Activated B cell treated with CpG ODN at 0.5 μM for 24 hours (primary cell): ENCODE results near the gene STN1. TPM values are rescaled to one million over a fixed set of nuclear protein-coding genes. Genes with fewer than 3 reads are reported as not detected.

Source experiments
- ATAC-seq: fragments of 200-7000 bp; cut with Tn5 transposase; one replicate; pipeline ENCODE4 v1.10.0; 2021; ENCODE audit warnings: low read depth, mild to moderate bottlenecking, moderate library complexity
- CTCF ChIA-PET: fragments of 350-600 bp; sonication (Branson Sonifier 250); formaldehyde crosslinking; loops from one replicate; lab custom pipeline; 2021; ENCODE audit warnings: antibody characterized with exemption; lab: Charles Lee
- POLR2A ChIA-PET: fragments of 350-600 bp; sonication (Branson Sonifier 250); formaldehyde crosslinking; loops from one replicate; lab custom pipeline; 2021; ENCODE audit warnings: antibody characterized with exemption; lab: Charles Lee
- DNase-seq: peaks from one replicate; pipeline ENCODE4 v3.0.0; 2022
- H3K27ac Mint-ChIP-seq: one replicate; pipeline ENCODE4 v1.8.0; 2020; ENCODE audit warnings: mixed read lengths
- H3K27me3 Mint-ChIP-seq: one replicate; pipeline ENCODE4 v1.8.0; 2021; ENCODE audit warnings: mixed read lengths
- H3K36me3 Mint-ChIP-seq: one replicate; pipeline ENCODE4 v1.8.0; 2021; ENCODE audit warnings: low read depth, mixed read lengths
- H3K4me1 Mint-ChIP-seq: one replicate; pipeline ENCODE4 v1.8.0; 2021; ENCODE audit warnings: mixed read lengths
- H3K4me3 Mint-ChIP-seq: one replicate; pipeline ENCODE4 v1.8.0; 2020; ENCODE audit warnings: mild to moderate bottlenecking, mixed read lengths
- H3K9me3 Mint-ChIP-seq: one replicate; pipeline ENCODE4 v1.8.0; 2020; ENCODE audit warnings: mixed read lengths
- intact Hi-C: fragments of 100-400 bp; cut with micrococcal nuclease; formaldehyde crosslinking; loops from one replicate; pipeline ENCODE4 v1.15.1; 2024
- total RNA-seq: library from RNA; stranded (reverse); gene quantifications from 2 replicates; pipeline ENCODE4 v1.2.3, GENCODE V29; 2022
- TF ChIP-seq, protein P1 (sequence below): fragments of 200-600 bp; IDR thresholded peaks from one replicate; pipeline ENCODE4 v1.8.0; 2022; ENCODE audit warnings: antibody characterized with exemption, mild to moderate bottlenecking

STN1 gene
- total RNA-seq, 1 donor from 2014 or later, result 14.0 TPM

DNA sequence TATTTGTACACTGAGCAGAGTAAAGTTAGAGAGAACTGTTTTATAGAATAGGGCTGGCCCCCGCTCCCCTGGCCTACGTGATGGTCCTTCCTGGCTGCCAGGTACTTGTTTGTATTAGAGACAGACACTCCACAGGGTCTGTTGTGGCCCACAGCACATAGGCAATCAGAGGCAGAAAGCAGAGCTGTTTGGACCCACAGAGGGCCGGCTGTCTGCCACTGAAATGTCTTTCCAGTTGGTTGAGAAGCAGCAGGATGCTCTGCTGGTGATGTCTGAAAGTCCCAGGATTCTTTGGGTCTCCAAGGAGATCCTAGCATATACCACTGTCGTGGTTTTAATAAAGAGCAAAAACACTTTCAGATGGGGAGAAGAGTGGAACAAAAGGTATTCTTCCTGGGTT, 5.2 kb downstream of the STN1 start:
- H3K36me3 Mint-ChIP-seq, result peaks cover 30% of the 10 kb centered on the region
- peaks cover 68% of the 10 kb centered on the region for H3K4me1 Mint-ChIP-seq
- ChIA-PET CTCF (no interaction called here), POLR2A (no interaction called here)
- TF ChIP-seq, protein P1, sequence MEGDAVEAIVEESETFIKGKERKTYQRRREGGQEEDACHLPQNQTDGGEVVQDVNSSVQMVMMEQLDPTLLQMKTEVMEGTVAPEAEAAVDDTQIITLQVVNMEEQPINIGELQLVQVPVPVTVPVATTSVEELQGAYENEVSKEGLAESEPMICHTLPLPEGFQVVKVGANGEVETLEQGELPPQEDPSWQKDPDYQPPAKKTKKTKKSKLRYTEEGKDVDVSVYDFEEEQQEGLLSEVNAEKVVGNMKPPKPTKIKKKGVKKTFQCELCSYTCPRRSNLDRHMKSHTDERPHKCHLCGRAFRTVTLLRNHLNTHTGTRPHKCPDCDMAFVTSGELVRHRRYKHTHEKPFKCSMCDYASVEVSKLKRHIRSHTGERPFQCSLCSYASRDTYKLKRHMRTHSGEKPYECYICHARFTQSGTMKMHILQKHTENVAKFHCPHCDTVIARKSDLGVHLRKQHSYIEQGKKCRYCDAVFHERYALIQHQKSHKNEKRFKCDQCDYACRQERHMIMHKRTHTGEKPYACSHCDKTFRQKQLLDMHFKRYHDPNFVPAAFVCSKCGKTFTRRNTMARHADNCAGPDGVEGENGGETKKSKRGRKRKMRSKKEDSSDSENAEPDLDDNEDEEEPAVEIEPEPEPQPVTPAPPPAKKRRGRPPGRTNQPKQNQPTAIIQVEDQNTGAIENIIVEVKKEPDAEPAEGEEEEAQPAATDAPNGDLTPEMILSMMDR, result no peak
- peak overlapping the region; percentile 27 for H3K27ac Mint-ChIP-seq
- DNase-seq (no peak), ATAC-seq (no peak)
- no peaks in the 10 kb centered on the region for H3K27me3 Mint-ChIP-seq
- H3K4me3 Mint-ChIP-seq, result no peak overlapping the region
- intact Hi-C loops, result no loop called here
- H3K9me3 Mint-ChIP-seq, result no peaks in the 10 kb centered on the region

DNA sequence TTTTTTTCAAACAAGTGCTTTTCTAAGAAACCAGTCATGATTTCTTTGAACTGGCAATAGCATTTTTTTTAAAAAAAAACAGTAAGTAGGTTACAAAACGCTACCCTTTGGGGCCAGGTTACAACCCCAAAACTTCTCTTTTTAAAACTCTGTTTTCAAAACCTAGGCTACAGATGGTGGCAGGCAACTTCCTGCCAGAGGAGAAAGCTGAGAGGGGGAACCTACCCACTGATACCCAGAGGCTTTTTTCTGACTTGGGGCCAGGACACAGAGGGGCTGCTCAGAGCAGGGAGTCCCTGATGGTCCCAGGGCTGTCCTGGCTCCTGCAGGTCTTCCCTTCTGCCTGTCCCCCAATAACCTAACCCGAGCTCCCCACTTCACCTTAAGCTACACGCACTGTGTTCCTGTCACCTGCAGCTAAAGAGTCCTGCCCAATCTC, 6.9 kb downstream of the STN1 start:
- TF ChIP-seq, protein P1, result no peak
- intact Hi-C loops, result no loop called here
- Mint-ChIP-seq H3K4me3 (no peak overlapping the region), H3K27me3 (no peaks in the 10 kb centered on the region), H3K36me3 (peaks cover 24% of the 10 kb centered on the region), H3K9me3 (no peaks in the 10 kb centered on the region), H3K4me1 (peaks cover 53% of the 10 kb centered on the region), H3K27ac (peak overlapping the region; percentile 86)
- CTCF ChIA-PET, result interaction anchor here (0.8 kb wide), 1 partner anchor 21 kb away, joined by 3 read pairs; no protein-coding TSS in a partner anchor
- POLR2A ChIA-PET, result interaction anchor here (0.7 to 1.3 kb wide), 4 partner anchors 10 to 362 kb away, joined by 3 to 5 read pairs (median 4); partner anchors contain the start of gene SFR1
- peak; percentile 42 for ATAC-seq
- no peak for DNase-seq

DNA sequence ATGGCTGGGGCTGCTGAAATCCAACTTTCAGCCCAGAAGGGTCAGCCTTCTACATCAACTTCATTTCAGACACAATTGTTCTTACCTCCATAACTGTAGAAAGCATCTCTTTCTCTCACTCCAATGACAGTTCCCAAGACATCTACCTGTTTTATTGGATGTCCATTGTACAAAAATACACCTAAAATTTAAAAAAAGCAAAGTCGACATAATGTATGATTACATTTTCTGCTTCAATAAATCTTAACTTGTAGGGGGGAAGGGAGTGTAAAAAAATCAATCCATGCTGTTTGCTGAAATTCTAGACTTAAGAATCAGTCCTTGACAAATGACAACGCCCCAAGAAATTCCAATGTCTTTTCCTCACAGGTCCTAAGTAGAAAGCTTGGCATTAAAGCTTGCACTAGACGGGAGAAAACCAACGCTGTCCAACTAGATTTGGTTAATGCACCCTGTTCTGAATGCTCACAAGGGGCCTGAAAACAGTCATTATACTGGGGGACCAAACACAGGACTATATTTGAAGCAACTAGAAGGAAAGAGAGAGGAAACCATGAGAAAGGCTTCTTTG, 7.5 kb downstream of the STN1 start:
- ATAC-seq (no peak), DNase-seq (no peak)
- POLR2A ChIA-PET, result interaction anchor here (0.5 to 1.3 kb wide), 5 partner anchors 11 to 363 kb away, joined by 3 to 5 read pairs (median 4); partner anchors contain the start of gene SFR1
- Mint-ChIP-seq H3K36me3 (peaks cover 21% of the 10 kb centered on the region), H3K4me3 (peak overlapping the region; percentile 36), H3K4me1 (peaks cover 48% of the 10 kb centered on the region), H3K27ac (peak overlapping the region; percentile 86), H3K27me3 (no peaks in the 10 kb centered on the region), H3K9me3 (no peaks in the 10 kb centered on the region)
- intact Hi-C loops, result no loop called here
- CTCF ChIA-PET, result interaction anchor here (0.8 to 1.8 kb wide), 2 partner anchors 20 to 26 kb away, joined by 3 to 5 read pairs; no protein-coding TSS in a partner anchor
- TF ChIP-seq, protein P1, result no peak

DNA sequence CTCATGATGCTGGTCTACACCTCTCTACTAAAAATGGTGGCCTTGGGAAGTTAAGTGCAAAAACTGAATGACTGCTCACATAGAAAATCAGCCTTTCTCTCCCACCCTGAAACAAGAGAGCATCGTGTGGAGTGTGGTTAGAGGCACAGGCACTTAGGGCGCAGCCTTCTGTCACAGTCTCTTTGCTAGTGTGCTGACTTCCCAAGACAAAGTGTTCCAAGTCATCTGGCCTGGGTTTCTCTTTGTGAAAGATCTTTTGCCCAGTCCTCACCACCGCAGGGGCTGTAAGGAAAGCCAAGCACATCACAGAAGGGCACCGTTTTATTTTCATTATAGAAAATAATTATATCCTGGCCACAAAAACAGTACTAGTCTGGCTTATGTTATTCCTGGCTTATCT, 12.5 kb downstream of the STN1 start:
- Mint-ChIP-seq H3K9me3 (no peaks in the 10 kb centered on the region), H3K36me3 (peaks cover 34% of the 10 kb centered on the region), H3K27ac (no peak overlapping the region), H3K27me3 (no peaks in the 10 kb centered on the region), H3K4me3 (no peak overlapping the region), H3K4me1 (peaks cover 17% of the 10 kb centered on the region)
- TF ChIP-seq, protein P1, result no peak
- POLR2A ChIA-PET, result no interaction called here
- DNase-seq (no peak), ATAC-seq (no peak)
- intact Hi-C loops, result no loop called here
- CTCF ChIA-PET, result no interaction called here

DNA sequence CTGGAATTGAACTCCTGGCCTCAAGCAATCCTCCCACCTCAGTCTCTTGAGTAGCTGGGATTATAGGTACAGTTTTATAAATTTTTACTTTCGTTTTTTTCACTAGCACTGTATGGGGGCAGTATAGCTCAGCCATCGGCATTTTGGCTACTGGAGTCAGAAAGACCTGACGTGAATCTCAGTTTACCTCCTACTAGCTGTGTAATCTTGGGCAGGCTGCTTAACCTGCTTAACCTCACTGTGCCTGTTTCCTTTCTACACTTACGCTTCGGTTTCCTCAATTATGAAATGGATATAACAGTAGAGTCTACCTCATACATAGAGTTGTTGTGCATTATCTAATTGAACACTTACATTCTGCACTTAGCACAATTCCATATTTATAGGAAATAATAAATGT, 16.7 kb downstream of the STN1 start:
- Mint-ChIP-seq H3K4me1 (no peaks in the 10 kb centered on the region), H3K4me3 (no peak overlapping the region), H3K27ac (no peak overlapping the region), H3K27me3 (no peaks in the 10 kb centered on the region), H3K36me3 (peaks cover 64% of the 10 kb centered on the region), H3K9me3 (no peaks in the 10 kb centered on the region)
- ChIA-PET POLR2A (no interaction called here), CTCF (interaction anchor here (1.3 to 3.4 kb wide), 3 partner anchors 14 to 220 kb away, joined by 3 to 10 read pairs (median 4); partner anchors contain the start of gene SFR1)
- intact Hi-C loops, result no loop called here
- TF ChIP-seq, protein P1, result no peak
- no peak for DNase-seq
- ATAC-seq, result no peak
